CD4-positive, alpha-beta T cell treated with Interleukin-12 subunit alpha and Interleukin-12 subunit beta, for 1 hour (primary cell): ENCODE data around the gene THAP12.
"Not testable (repeated sequence)": the region's sequence is repeated elsewhere in the genome, so short reads cannot be mapped to it uniquely, and the experiment has no call there.

Experiments
- DNase-seq: peaks from one replicate; pipeline ENCODE4 v3.0.0-alpha.2; 2020

Gene THAP12, protein sequence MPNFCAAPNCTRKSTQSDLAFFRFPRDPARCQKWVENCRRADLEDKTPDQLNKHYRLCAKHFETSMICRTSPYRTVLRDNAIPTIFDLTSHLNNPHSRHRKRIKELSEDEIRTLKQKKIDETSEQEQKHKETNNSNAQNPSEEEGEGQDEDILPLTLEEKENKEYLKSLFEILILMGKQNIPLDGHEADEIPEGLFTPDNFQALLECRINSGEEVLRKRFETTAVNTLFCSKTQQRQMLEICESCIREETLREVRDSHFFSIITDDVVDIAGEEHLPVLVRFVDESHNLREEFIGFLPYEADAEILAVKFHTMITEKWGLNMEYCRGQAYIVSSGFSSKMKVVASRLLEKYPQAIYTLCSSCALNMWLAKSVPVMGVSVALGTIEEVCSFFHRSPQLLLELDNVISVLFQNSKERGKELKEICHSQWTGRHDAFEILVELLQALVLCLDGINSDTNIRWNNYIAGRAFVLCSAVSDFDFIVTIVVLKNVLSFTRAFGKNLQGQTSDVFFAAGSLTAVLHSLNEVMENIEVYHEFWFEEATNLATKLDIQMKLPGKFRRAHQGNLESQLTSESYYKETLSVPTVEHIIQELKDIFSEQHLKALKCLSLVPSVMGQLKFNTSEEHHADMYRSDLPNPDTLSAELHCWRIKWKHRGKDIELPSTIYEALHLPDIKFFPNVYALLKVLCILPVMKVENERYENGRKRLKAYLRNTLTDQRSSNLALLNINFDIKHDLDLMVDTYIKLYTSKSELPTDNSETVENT

DNA sequence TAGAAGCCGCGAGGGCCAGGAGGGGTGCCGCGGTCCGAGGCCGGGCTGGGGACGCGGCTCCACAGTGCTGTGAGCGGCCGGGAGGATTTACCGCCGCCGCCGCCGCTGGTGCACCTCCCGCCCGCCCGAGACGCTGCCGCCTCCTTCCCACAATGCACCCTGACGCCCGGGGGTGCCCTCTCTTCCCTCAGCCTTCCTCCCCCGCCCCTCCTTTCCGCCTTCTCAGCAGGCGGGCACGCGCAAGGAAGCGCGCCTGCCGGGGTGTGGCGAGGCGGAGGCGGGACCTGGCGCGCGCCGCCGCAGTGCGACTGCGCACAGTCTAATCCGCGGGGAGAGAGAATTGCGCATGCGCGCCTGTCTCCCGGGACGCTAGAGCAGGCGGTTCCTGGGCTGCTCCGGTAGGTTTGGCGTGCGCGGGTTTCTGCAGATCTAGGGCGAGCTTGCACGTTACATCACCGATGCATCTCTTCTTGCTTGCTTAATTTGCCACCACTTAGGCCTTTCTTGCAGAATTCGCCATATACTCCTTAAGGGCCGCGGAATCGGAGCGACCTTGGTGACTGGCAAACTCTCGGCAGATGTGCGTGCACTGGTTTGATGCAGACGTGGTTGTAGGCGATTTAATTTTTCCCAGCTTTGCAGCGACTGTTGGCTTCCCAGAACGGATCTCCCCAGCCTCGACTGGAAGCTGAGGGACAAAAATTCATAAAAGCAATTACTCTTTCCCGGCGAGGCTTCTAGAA is at the start of gene THAP12, which contains the start of gene GVQW3:
TSS of gene THAP12 (minus strand) at position 156 of the 743 bp plus-strand sequence. CDS start 296 bp downstream, outside the sequence.
TSS of gene GVQW3 (plus strand) at position 347 of the 743 bp plus-strand sequence. CDS start 506 bp downstream, outside the sequence.
- peak; percentile 98 for DNase-seq

DNA sequence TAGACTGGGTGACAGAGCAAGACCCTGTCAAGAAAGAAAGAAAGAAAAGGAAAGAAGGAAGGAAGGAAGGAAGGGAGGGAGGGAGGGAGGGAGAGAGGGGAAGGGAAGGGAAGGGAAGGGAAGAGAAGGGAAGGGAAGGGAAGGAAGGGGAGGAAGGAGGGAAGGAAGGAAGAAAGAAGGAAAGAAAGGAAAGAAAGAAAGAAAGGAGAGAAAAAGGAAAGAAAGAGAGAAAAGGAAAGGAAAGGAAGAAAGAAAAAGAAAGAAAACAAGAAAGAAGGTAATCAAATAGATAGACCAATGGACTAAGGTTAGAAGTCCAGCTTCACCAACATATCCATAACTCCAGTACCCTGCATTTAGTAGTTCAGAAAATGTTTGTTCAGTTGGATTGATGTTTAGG is 45.7 kb upstream of the THAP12 start:
- DNase-seq = no peak

DNA sequence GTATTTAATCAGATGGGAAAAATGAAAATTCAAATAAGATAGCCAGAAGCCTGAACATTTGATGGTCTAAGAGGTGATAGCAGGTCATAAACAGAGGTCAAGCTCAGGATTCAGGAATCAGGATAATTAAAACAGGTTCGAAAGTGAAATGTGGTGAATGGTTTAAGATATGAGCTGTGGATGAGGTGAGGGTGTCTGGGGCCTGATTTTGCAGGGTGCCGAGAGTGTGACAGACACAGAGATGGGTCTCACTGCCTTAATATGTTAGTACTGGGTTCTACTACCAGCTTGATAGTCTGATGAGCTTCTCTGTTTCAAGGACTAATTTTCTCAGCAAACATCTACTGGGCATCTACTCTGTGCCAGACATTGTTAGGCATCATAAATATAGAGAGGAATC is 44.0 kb upstream of the THAP12 start:
- no peak for DNase-seq

DNA sequence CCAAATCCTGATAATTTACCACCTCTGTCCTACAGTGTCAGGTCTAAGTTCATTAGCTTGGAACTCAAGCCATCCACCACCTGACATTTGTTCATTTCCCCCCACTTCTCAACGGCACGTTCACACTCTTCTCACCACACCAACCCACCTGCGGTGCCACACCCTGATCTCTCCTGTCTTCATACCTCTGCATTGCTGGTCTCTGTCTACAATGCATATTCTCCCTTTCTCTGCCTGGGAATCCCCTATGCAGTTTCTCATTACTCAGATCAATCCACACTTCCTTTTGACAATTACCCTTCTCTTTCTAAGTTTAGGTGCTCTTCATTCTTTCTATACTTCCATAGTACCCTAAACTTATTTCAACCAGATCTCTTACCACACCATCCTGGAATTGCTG is 43.4 kb upstream of the THAP12 start:
- DNase-seq = no peak

DNA sequence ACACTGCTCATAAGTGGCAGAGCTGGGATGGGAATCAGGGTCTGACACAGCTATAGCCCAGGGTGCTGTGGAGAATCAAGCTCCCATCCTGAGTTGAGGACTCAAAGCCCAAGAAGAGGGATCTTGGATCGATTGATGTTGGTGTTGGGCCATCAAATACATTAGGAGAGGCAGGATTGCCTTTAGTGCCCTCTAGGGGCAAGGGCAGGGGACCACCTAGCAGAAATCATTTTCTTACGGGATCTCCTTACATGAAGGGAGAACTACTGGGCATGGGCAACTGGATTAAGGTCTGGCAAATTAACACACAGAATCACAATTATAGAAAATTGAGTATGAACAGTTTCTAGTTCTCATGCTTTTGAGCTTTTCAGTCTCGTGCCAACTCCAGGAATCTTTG is 39.0 kb upstream of the THAP12 start:
- DNase-seq = peak; percentile 16

DNA sequence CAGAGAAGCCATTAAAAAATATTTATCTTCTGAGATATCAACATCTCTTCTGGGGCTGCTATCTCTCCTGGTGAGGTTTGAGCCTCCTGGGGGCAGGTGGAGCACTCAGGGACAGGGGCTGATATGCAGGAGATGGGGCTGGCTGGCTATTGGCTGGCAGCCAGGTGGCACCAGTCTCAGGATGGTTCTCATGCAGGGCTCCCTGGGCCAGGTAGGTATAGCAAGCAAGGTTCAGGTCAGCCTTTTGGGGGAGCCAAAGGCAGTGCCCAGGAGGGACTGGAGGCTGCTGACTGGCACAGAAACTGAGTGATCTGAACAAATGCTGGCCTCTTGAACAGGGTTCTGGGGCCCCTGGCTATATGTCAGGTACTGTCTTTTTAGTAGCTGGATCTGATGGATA is 34.1 kb upstream of the THAP12 start:
- DNase-seq = no peak

DNA sequence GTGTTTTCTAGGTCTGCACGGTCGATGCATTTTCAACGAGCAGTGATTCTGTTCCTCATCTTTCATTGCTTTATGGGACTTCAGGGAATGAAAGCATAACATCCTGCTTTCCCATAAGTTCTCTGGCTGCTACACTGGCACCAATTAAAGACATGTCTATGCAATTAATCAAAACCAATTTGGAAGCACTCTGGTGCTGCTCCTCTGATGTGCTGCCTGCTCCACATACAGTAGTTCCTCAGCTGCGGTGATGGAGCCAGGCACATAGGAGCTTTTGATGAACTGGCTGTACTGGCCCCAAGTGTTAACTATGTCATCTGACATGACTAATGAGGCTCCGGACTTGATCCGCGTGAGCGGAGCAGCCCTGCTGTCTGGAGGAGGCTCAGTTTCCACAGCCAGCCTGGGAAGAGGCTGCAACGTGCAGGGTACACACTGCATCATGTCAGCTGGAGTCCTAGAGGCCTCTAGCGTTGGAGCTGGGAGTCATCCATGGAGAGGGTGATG is 30.0 kb upstream of the THAP12 start:
- DNase-seq = no peak

DNA sequence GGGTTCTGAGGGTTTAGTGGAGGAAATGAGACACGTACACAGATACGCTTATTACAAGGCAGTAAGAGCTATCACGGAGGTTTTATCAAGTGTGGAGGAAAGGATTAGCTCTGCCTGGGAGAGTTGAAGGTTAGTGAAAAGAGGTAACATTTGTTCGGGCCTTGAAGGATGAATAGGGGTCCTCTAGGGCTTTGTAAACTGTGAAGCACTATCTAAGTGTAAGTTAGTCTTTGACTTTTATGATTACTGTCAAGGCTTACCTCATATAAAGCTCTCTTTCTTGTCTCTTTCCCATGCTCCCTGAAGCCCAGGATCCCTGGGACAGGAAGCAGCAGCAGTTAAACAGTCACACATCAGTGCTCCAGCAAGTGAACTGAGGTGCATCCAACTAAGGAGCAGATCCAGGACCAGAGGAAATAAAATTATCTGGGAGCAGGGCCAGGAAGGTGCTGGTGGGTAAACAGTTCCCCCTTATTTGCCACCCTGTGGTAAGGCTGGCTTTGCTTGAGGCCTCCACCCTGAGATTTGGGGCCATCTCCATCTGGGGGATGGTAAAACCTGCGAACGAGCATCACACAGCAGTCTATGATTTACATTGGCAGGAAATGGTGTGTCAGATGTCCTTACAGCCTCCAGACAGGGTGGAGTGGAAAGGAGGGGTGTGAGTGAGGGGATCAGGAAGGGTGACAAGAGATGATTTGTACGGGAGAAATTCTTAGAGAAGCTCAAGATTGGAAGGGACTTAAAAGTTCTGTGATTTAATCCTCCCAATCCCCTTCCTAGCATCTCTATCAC is 27.4 kb upstream of the THAP12 start:
- no peak for DNase-seq

DNA sequence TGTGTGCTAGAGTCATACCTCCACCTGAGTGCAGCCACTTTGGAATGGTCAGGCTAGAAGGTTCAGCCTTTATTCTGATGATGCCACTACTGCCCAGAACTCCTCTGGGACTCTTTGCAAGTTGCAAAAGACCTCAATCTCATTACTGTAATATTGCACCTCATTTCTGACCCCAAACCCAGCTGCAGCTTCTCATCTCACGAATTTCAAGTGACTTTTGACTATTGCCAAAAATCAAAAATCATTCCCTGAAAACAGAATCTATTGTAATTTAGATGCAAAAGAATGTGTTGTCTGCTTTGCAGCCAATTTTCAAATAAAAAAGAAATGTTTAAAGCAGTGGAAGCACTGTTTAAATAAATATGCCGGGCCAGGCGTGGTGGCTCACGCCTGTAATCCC is 25.4 kb upstream of the THAP12 start:
- DNase-seq = no peak

DNA sequence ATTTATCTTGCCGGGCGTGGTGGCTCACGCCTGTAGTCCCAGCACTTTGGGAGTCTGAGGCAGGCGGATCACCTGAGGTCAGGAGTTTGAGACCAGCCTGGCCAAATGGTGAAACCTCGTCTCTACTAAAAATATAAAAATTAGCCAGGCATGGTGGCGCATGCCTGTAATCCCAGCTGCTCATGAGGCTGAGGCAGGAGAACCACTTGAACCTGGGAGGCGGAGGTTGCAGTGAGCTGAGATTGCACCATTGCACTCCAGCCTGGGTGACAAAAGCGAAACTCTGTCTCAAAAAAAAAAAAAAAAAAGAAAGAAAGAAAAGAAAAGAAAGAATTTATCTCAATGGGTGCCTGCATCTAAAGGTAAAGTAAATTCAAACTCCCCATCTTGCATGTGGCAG is 20.6 kb upstream of the THAP12 start:
- not testable (repeated sequence) for DNase-seq

DNA sequence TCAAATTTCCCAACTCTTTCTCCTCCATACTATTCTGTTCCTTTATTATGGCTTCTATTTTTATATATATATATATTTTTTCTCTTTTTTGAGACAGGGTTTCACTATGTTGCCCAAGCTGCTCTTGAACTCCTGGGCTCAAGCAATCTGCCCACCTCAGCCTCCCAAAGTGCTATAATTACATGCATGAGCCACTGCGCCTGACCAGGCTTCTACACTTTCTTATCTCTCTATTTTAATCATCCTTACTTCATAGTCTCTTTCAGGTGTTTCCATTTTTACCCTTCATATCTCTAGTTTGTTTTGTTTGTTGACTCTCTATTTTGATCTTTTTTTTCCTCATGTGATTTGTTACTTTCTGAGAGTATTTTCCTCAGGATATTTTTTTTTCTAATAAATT is 20.0 kb upstream of the THAP12 start:
- no peak for DNase-seq

DNA sequence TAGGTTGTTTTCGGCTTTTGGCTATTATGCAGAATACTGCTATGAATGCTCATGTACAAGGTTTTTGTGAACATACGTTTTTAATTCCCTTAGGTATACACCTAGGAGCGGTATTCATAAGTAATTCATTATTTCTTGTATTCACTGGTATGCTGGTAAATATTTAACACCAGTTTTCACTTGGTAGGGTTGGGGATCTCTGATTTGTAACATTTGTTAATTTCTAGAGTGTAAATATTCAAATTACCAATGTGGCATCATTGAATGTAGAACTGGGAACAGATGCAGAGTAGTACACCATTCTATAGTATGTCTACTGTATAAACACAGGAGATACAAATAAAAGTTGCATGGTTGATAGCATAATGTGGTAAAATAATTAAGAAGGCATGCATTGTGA is 16.5 kb upstream of the THAP12 start:
- no peak for DNase-seq

DNA sequence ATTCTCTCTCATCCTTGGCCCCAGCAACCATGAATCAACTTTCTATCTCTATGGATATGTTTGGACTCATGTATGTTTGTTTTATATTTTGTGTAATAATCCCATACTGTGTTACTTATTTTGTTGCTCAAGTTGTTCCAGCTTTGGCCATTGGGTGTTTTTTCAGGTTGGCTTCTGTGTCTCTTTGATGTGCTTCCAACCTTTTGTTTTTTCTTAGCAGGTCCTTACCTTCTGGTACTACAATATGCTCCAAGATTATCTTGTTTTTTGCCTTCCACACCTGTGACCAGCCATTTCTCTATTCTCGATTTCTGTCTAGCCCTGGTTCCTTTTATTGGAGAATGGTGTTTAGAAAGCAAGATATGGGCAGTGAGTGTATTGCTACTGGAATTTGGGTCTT is 14.4 kb upstream of the THAP12 start:
- DNase-seq = no peak

DNA sequence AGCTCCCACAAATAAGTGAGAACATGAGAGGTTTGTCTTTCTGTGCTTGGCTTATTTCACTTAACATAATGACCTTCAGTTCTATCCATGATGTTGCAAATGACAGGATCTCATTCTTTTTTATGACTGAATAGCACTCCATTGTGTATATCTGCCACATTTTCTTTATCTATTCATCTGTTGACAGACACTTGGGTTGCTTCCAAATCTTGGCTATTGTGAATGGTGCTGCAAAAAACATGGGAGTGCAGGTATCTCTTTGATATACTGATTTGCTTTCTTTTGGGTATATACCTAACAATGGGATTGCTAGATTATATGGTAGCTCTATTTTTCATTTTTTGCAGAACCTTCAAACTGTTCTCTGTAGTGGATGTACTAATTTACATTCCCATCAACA is 13.5 kb upstream of the THAP12 start:
- DNase-seq = no peak

DNA sequence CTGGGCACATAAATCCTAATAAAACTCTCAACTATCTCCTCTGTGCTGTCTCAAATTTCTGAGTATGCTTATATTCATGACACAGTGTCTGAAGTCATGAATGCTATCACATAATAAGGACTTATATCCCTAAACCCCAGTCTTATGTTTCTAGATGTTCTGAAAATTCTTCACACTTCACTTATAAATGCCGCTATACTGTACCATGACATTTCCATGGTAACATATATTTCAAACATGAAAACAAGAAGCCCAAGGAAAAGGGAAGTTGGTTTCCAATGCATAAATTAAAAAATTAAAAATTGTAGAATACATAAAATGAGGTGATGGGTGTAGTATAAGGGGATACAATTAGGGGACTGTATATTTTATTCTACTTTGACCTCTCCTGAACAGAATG is 11.9 kb upstream of the THAP12 start:
- no peak for DNase-seq

DNA sequence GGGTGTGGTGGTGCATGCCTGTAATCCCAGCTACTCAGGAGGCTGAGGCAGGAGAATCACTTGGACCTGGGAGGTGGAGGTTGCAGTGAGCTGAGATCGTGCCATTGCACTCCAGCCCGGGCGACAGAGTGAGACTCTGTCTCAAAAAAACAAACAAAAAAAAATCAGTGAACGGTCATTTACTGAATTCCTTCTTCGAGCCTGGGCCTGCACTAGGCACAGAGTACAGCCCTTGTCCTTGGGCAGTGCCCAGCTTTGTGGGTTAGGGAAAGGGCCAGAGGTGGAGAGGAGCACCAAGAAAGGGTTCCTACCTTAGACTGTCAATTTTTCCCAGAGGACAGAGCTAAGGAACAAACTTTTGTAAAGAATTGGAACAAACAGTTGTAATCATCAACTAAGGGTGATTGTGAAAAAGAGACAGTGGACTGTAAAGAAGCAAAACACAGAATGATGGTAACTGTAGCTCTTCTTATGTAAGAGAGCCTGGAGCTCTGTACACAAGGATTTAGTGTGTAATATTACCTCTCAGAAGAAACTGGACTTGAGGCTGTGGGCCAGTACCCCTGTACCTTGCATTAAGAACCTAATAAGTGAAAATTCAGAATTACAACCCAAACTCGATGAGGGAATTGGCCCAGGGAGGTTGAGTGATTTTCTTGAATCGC is 11.0 kb upstream of the THAP12 start:
- DNase-seq = no peak

DNA sequence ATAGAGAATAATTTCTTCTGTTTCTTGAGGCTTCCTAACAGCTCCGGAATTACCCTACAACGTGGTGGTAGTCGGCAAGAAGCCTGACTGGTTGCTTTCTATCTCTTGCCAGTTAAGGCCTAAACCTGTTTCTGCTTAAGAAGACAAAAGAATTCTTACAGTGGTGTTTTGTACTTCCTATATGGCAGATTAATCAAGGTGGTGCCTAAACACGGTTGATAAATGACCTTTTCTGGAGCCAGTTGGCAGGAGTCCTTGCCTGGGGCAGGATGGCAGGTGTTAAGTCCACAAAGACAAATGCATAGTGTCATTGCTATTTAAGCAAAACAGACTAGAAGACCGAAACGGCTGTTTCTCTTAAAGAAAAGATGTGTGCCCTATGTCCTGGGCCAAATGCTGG is 10.1 kb upstream of the THAP12 start:
- DNase-seq = no peak

DNA sequence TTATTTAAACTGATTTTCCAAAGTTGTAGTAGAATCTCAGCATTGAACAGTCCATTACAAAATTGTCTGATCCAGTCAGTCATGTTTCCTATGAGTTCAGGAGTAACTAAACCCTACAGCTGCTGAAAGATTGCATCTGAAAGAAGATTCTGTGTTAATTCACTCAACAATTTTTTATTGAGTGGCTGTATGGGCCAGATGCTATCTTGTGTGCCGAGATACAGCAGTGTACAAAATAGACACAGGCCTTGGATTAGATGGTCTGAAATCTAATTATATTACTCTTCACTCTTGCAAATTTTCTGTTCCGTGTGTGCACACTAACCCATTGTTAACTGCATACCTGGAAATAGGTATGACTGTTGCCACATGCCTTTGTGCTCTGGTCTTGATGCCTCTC is 7.5 kb upstream of the THAP12 start:
- DNase-seq = no peak

DNA sequence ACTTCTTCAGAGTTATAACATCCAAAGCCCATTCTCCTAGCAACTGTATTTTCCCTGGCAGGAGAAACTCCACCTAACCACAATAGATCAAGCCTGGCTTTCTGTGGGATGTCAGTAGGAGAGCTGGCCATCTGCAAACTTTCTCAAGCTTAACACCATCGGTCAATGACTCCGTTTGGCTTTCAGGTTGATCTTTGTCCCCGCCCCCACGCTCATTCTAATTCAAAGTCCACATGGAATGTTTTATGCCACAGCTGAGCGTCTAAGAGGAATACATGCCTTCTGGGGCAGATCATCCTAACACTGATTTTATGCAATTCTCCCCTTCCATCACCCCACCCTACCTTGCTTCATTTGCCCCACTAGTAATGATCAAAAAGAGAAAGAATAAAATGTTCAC is 5.0 kb upstream of the THAP12 start:
- DNase-seq = no peak

DNA sequence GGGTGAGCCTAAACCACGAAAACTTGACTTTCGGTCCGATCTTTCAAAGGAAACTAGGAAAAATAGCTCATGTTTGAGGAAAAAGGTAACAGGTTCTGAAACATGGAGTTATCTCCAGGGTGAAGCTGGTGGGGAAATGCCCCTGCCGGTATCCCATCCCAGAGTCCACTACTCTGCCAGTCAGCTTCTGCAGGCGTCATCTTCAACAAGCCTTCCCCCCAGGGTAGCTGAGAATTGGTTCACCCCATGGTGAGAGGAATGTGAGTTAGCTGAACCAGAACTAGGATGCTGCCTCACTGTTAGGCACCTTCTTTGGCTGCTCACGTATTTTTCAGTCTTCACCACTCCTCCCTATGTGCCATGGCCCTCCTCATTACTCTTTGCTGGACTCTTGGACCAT is 1.3 kb upstream of the THAP12 start:
- no peak for DNase-seq

DNA sequence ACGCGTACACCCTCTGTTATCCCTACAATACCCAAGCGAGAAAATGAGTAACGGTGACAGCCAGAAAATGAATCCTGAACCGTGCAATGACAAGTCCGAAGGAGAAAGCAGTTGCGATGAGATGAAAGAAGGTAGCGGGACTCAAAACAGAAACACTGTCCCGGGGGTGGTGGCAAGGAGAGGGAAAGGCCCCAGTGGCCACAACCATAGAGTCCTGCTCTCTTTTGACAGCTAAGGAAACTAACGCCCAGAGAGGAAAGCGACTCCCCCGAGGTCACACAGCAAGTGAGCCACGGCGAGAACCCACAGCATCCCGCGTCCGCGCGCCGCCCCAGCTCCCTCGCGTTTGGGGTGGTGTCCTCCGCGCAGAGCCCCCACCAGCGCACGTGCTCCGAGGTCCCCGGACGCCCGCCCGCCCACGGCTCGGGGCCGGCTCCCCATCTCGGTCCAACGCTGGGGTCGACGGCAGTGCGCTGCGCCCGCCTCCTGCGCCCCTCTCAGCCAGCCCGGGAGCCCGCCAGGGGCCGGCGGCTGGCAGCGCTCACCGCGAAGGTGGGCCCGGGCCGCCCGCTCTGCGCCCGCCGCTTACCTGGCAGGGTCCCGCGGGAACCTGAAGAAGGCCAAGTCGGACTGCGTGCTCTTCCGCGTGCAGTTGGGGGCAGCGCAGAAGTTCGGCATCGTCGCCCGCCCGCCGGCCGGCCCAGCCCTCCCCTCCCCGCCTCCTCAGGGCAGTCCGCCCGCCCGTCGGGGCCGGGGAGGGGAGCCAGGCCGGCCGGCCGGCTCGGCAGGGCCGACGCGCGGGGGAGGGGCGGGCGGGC is 564 bp downstream of the THAP12 start:
- DNase-seq = peak; percentile 64
